Stimulated activated CD8-positive, alpha-beta memory T cell treated with anti-CD3 and anti-CD28 coated beads, Interleukin-7, amount 100 ng/mL, for 24 hours (primary cell): ENCODE measurements around the gene MAN1B1.

Source experiments
- DNase-seq: peaks from one replicate; pipeline ENCODE4 v3.0.0-alpha.2; 2020; ENCODE audit warnings: low read depth

The MAN1B1 gene

GRCh38 chr9:137069508-137070091 is 17.2 kb upstream of the MAN1B1 start:
- no peak for DNase-seq

GRCh38 chr9:137070201-137070905 is 16.4 kb upstream of the MAN1B1 start, which contains the start of gene SAPCD2:
Gene SAPCD2 (minus strand): TSS chr9:137070557. CDS start chr9:137070460, 97 bp downstream.
- peak; percentile 58 for DNase-seq

GRCh38 chr9:137070906-137071275 is 15.9 kb upstream of the MAN1B1 start:
- DNase-seq: no peak

GRCh38 chr9:137071282-137071681 is 15.5 kb upstream of the MAN1B1 start:
- no peak for DNase-seq

- no peak for DNase-seq
Measured at GRCh38 chr9:137073992-137074399, 12.8 kb upstream of the MAN1B1 start.

GRCh38 chr9:137074657-137075274 is 12.0 kb upstream of the MAN1B1 start:
- DNase-seq: no peak

GRCh38 chr9:137075275-137075775 is 11.5 kb upstream of the MAN1B1 start:
- DNase-seq: no peak

- DNase-seq: no peak
Measured at GRCh38 chr9:137076636-137077009, 10.2 kb upstream of the MAN1B1 start.

- DNase-seq: no peak
Measured at GRCh38 chr9:137077010-137077747, 9.6 kb upstream of the MAN1B1 start, which contains the start of gene UAP1L1. Gene UAP1L1 (plus strand): TSS chr9:137077517. CDS start chr9:137077533, 16 bp downstream.

- no peak for DNase-seq
Measured at GRCh38 chr9:137077758-137078693, 8.8 kb upstream of the MAN1B1 start.

- DNase-seq: no peak
Measured at GRCh38 chr9:137078701-137079400, 7.9 kb upstream of the MAN1B1 start.

GRCh38 chr9:137079401-137079787 is 7.4 kb upstream of the MAN1B1 start:
- DNase-seq: no peak

- DNase-seq: no peak
Measured at GRCh38 chr9:137080260-137081122, 6.3 kb upstream of the MAN1B1 start.

- no peak for DNase-seq
Measured at GRCh38 chr9:137082222-137082924, 4.4 kb upstream of the MAN1B1 start.

GRCh38 chr9:137082925-137083290 is 3.9 kb upstream of the MAN1B1 start:
- no peak for DNase-seq

- DNase-seq: no peak
Measured at GRCh38 chr9:137083394-137084004, 3.3 kb upstream of the MAN1B1 start.

GRCh38 chr9:137084526-137084925 is 2.3 kb upstream of the MAN1B1 start:
- DNase-seq: no peak

GRCh38 chr9:137085920-137086530 is 760 bp upstream of the MAN1B1 start:
- no peak for DNase-seq
